Hindlimb muscle (tissue), 1 donor: ENCODE measurements around the gene MRM2. TPM values are rescaled to one million over a fixed set of nuclear protein-coding genes. Genes with fewer than 3 reads are reported as not detected.

Experiments used
- DNase-seq: peaks from one replicate; pipeline ENCODE4 v3.0.0-alpha.2; 2013
- polyA plus RNA-seq: library from polyadenylated mRNA; unstranded; fragments of 120-200 nt; gene quantifications from one replicate; pipeline ENCODE4 v1.2.1, GENCODE V29; 2013; ENCODE audit not compliant: insufficient read length

MRM2 gene
- polyA plus RNA-seq, 1 donor = 24.9 TPM

DNA sequence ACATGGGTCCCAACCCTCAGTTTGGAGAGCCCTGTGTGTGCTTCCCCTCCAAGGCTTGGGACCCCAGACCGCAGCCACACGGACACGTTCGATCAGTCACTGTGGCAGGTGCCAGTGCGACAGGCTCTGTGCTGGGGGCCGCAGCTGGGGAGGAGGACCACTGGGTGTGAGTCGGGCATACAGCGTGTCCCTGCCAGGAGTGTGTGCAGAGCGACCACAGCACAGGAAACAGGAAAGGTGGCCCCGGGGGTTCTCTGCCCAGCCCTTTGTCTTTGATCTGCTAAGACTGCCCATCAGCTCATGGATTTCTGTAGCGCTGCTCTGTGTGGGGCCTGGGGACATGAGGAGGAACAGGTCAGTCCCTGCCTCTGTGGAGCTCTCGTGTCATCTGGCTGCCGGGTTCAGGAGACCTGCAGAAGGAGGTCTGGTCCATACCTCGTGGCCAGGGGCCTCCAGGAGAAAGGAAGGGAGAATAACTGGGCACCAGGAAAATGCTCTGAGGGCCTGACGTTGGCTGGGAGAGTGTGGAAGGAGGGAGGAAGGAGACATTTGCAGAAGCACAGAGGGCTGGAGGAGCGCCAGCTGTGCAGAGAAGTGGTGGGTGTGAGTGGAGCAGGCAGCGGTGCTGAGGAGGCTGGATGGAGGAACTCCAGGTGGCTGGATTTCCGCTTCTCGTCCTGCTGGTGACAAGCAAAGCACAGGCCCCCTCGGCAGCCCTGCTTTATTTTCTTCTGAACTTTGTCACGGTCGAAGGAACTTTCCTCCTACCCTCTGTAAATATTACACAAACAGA is 4.1 kb upstream of the MRM2 start:
- peak; percentile 58 for DNase-seq

DNA sequence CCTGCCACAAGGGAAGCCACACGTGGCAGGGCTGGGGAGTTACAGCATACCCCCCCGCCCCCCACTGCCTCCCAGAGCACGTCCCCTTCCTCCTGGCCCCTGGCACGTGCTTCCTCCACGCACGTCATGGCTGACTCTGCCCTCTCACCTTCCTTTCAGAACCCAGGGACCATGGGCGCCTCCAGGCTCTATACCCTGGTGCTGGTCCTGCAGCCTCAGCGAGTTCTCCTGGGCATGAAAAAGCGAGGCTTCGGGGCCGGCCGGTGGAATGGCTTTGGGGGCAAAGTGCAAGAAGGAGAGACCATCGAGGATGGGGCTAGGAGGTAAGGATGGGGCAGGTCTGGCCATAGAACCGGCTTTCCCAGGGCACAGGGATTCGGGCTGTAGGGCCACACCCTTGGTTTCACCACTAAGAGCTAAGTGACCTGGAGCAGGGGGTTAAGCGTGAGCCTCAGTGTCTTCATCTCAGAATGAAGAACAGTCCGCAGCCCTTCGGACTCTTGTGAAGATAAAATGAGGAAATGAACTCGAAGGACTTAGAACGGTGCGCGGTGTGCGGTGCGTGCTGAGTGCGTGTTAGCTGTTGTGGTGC is 2.5 kb upstream of the MRM2 start:
- DNase-seq = no peak

DNA sequence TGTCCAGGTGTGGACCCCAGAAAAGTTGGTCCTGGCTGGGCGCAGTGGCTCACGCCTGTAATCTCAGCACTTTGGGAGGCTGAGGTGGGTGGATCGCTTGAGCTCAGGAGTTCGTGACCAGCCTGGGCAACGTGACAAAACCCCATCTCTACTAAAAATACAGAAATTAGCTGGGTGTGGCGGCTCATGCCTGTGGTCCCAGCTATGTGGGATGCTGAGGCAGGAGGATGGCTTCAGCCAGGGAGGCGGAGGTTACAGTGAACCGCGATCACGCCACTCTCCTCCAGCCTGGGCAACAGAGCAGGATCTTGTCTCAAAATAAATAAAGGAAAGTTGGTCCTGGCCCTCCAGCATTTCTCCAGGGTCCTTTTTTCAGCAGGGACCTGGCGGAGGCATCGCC is 1.5 kb upstream of the MRM2 start:
- DNase-seq = no peak

DNA sequence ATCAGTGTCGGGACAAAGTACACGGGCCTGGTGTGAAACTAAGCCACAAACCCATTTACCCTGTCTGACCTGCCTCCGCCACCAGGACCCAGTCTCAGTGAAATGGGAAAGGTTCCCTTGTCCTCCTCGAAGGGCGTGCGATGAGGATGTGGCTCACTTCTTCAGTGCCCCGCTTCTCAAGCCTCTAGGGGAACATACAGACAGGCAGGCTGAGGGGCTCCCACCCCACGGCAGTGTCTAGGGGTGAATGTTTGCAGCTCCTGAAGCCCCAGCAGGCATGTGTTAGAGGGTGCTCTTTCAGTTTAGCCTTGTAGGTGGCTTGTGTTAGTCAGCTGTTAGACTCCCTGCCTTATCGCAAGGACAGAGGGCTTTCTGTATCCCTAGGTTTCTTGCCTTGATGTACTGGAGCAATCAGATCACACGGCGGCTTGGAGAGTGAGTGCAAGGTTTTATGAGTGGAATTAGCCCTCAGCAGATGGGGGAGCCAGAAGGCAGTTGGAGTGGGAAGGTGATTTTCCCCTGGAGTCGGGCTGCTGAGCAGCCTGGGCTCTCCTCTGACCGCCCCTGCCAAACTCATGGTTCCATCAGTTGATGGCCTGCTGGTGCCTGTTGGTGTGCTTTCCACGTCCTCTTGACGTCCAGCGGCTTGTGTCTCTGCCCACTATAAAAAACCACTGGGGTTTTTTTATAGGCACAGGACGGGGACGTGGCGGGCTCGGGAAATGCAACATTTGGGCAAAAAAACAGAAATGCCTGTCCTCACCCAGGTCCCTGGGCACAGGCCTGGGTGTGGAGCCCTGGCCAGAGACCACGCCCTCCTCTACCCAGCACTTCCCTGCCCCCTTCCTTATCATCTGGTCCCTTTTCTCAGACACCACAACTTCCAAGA is 780 bp upstream of the MRM2 start:
- DNase-seq = no peak

DNA sequence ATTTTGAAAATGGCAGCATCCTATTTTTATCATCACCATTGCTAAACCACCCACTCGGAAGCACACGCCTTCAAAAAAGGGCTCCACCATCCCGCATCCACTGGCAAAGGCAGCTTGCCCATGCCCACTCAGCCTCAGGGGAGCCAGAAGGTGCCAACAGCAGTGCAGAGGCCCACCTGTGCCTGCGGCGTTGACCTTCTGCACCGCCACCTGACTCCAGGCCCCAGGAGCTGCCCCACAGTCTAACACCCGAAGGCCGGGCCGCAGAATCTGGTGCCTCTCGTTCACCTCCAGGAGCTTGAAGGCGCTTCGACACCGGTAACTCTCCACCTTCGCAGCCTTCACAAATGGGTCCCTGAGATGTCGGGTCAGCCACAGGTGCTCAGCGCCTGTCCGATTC is 2.8 kb downstream of the MRM2 start:
- DNase-seq = no peak

DNA sequence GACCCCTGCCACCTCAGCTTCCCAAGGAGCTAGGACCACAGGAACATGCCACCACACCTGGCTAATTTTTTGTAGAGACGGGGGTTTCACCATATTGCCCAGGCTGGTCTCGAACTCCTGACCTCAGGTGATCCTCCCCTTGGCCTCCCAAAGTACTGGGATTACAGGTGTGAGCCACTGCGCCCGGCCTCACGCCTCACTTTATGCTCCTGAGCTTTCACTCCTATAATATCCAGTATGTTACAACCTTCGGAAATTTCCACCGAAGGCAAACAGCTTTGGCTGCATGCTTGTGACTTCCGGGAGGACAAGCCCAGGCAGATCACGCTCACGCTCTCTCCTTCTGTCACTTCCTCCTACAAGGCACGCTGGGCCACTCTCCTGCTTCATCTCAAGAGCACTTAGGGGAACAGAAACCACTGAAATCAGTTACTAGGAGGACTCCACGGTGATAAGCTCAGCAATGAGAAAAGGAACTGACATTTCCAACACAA is 4.8 kb downstream of the MRM2 start:
- no peak for DNase-seq

DNA sequence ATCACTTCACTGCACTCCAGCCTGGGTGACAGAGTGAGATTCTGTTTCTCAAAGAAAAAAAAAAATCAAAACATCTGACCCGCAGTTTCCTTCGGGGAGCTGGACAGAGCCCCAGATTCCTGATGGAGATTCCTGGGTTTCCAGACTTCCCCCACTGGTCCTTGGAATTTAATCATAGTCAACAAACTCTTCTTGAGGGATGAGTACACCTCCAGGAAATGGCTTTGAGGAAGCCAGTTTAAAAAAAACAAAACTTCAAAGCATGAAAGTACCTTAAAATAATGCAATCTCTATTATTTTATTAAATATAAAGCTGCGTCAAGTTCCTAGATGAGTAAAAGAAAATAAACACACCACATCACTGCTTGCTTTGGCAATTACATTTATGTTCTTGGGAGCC is 8.1 kb downstream of the MRM2 start:
- no peak for DNase-seq

DNA sequence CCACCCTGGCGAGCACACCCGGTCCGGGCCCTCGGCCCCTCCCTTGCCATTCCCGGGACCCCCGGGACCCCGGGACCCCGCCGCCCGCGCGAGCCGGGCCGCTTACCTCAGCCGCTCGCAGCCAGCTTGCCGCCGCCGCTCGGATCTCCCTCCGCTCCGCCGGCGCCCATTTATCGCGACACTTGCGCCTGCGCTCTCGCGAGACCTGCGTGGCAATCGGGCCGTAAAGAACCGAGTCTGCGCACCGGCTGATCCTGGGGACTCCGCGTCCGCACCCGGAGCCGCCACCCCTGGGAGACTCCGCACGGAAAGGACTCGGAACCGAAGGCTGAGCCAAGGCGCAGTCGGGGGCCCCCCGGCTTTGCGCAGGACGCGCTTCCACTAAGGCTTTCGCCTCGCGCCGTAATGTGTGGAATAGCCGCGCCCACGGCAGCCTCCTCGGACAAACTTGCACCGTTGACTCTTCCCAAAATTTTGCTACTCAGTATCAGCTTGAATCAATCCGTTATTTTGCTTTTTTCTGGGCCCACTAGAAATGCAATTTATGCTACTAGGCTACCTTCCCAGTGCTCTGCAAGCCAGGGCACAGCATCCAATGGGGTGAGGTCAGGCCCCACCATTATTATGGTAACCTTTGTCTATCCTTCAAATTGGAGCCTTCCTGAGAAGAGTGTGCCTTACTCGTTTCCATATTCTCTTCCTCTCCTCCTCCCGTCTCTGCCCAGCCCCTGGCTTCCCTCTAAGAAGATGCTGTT is 9.1 kb downstream of the MRM2 start, which contains the start of gene MAD1L1:
MAD1L1 (minus strand) TSS at position 180 of the 755 bp plus-strand sequence. CDS start 2,812 bp downstream, outside the sequence.
- peak; percentile 93 for DNase-seq

DNA sequence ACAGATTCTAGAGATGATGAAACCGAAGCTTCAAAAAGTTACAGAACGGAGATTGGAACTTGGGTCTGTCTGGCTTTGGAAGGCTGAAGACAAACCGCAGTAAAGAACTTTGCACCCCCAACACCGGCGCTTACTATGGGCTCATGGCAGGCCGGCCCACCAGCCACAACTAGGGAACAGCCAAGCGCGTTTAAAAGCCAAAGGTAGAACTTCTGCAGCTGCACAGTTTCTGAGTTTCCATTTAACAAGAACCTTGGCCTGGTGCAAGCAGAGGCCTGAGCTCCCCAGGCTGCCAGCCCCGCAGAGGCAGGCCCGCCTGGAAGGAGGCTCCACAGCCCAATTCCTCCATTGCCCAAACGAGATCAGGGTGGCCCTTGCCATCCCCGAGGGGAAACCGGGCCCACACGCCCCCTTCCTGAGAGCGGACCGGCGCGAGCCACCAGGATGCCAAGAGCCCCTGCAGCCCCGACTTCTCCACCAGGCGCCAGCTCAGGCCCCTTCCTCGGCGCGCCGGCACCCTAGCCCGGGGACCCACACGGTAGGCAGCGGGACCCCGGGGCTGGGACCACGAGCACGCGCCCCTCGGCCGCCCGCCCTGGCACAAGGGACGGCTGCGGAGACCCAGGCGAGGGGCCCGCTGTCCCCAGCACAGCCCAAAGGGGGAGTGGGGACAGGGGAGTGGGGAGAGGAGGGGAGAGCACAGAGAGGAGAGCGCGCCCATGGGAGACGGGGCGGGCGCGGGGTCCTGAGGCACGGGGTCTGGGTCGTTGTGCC is 9.8 kb downstream of the MRM2 start:
- no peak for DNase-seq

DNA sequence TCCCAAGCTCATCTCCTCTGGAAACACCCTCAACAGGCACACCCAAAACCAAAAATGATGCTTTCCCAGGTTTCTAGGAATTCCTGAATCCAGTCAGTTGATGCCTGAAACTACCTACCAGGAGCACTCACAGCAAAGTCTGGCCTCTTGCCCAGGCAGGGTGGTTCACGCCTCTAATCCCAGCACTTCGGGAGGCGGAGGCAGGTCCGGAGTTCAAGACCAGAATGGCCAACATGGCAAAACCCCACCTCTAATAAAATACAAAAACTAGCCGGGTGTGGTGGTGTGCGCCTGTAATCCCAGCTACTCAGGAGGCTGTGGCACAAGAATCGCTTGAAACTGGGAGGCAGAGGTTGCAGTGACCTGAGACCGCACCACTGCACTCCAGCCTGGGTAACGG is 11.1 kb downstream of the MRM2 start:
- DNase-seq = no peak

DNA sequence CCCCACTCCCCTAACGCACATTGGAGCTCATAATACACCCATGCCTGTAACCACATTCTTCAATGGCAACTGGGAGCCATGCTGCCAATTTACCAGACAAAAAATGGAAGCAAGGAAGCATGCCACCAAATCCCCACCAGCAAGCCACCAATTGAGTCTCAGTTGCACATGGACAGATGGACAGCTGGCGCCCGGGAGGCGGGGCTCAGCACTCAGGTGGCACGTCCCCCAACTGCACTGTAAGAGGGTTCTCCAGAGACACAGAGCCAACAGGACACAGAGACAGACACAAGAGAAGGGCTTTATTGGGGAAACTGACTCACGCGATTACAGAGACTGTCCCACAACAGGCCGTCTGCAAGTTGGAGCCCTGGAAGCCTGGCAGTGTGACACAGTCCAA is 11.8 kb downstream of the MRM2 start:
- DNase-seq = no peak

DNA sequence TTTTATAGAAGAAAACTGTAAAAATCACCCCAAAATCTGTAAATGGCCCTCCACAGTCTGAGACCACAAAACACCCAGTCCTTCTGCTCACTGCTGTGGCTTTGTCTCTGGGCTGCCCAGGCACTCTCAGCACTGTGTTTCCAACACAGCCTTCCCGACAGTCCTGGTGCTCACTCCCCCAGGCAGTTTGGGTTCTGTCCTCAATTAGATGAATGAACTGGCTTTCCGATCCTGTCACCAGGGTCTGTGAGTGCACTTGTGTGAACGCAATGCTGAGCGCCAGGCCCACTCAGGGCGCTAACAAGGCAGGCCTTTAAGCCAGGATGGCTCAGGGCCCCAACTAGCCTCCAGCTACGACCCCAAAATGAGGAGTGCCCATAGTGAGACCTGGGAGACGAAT is 12.5 kb downstream of the MRM2 start:
- DNase-seq = no peak

DNA sequence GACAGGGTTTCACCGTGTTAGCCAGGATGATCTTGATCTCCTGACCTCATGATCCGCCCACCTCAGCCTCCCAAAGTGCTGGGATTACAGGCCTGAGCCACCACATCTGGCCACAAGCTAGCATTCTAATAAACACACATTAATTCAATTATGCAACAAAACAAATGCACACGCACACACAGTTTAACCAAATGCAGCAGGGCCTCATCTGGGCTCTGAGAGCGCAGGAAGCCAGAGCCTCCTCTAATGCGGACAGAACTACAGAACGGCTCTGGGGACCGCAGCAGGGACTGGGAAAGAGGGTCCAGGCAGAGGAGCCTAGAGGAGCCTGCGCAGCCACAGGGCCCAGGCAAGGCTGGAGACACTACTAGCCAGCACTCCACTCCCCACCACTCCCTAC is 13.1 kb downstream of the MRM2 start:
- no peak for DNase-seq

DNA sequence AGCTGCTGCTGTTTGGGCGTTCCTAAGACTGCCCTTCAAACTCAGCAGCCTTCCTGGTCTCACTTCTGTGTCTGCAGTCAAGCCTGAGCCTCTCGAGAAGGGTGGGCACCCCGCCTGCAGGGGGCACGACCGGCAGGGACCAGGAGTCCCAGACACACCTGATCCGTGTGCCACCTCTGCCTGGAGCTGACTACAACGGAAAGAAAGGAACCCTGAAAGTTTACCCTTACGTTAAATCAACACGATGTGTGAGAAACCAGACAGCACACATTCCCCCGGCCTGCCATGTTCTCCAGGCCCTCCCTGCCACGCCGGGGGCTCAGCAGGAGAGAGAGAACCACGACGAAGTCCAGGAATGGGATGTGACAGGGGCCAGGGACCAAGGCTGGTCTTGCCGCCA is 14.3 kb downstream of the MRM2 start:
- DNase-seq = no peak

DNA sequence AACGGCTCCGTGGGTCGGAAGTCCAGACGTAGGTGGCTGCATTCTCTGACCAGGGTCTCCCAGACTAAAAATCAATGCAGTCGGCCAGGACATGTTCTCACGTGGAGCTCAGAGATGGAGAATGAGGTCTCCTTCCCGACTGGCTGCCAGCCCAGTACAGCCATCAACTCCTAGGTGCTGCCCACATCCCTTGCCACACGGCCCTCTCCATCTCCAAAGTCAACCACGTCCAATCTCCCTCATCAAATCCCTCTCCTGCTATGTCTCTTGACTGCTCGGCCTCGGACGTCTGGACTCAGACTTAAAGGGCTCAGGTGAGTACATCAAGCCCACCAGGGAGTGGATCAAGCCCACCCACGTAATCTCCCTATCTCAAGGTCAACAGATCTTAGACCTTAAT is 16.2 kb downstream of the MRM2 start:
- DNase-seq = no peak

DNA sequence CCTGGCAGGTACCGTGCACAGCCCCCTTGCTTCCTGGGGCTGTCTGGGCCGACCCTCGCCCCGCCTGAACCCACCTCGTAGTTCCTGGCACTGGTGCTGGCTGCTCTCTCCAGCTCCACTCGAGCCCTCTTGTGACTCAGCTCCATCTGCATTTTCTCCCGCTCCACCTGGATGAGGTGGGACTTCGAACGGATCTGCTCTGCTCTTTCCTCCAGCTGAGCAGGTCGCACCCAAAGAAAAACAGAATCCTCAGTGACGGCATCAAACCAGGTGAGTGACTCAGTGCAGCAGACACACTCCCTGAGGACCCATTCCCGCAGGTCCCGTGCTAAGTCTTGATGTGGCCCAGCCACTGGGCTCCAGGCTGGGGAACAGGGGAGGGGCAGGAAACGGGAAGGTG is 16.7 kb downstream of the MRM2 start:
- DNase-seq = no peak

DNA sequence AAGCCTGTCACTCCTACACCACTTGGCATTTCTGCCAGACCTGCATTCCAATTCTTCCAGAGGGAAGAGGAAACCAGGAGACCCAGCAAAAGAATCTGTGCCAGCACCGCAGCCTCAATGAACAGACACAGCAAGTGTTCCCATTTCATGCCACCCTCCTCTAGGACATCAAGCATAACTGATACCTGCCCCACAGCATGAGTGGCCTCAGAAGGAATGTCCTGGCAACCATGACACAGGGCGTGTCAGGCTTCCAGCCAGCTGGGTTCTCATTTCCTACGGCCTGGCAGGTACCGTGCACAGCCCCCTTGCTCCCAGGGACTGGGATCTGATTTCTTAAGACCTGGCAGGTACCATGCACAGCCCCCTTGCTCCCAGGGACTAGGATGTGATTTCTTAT is 17.1 kb downstream of the MRM2 start:
- no peak for DNase-seq

DNA sequence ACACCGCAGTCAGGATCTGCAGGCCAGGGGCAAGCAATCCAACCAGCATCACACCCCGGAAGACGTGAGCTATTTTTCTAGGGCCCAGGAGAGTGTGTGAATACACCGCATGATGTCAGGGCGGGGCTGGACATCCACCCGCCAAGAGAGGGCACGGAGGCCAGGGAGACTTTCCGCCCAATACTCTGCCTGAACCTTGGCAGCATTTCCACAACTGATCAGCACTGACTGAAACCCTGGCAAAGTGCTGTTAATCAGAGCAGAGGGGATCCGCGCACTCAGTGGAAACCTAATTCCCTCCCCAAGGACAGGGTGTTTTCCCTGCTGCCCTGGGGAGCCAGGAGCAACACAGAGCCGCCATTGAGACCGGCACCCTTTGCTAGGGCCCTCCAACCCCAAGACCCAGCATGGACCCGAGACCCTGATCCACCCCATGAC is 17.5 kb downstream of the MRM2 start:
- DNase-seq = no peak

DNA sequence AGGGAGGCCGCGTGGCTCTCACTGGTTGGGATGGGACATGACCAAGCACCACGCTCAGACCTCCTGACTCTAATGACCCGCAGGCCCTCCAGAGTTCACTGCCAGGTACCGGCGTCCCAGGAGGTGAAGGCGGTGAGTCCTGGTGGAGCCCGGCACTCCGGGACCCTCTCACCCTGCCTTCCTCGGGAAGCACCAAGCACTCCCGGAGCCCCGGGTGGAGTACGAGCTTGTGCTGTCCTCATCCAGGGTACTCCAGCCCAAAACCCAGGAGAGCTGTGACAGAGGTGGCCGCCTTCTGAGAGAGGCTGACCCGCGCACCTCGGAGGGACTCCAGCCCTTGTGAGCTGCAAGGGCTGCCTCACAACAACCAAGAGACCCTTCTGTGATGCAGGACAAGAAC is 18.7 kb downstream of the MRM2 start:
- no peak for DNase-seq

DNA sequence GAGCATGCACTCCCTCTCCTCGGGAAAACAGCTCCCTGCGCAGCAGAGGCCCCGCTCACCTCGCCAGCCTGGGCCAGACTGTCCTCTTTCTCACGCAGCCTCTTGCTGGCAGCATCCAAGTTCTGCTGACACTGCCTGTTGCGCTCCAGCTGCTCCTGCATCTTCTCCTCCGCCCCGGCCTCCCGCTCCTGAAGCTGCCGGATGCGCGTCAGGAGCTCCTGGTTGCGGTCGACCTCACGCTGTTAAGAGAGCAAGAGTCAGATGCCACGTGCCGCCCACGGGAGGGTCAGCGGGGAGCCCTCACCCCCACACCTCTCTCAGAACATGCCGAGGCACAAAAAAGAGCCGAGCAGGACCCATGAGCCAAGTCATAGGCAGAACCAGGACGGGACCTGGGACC is 19.5 kb downstream of the MRM2 start:
- no peak for DNase-seq

DNA sequence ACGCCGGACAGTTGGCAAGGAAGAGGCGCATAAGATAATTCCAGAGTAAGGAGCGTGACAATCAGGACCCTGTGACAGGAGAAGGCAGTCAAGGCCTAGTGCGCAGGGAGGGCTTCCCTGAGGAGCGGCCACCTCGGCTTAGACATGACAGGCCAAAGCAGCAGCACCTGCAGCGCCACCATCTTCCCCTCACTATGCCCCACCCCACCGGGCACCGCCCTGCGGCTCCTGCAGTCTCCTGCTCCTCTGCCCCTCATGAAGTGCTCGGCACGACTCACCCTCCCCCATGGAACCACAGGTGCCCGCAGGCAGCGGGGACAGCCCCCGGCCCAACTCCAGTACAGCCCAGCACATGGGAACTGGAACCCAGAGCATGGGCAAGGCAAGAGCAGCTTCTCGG is 21.1 kb downstream of the MRM2 start:
- DNase-seq = no peak

DNA sequence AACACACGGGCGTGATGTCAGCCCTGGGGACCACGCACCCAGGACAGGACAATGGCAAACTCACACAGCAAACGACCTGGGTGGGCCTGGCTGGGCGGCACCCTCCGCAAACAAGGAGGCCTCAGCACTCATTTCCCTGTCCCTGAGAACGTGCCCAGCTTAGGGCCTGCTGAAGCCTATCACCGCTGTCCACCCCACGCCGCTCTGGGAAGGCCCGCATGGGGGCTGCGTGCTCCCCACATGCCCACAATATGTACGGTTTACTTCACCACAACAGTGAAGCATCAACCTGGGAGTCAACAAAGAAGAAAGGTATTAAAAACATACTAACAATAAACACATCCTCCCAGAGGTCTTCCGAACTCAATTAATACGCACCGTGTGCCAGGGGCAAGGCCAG is 21.5 kb downstream of the MRM2 start:
- DNase-seq = no peak
